Measurements from ENCODE around the gene AFF4.

- TF ChIP-seq EZH2 (IDR thresholded peaks at IDR 0.05; ENCODE audit: borderline replicate concordance, insufficient read depth, low read depth, low read length, poor library complexity, severe bottlenecking) = no peak
- no peak for TF ChIP-seq CTCF (IDR thresholded peaks at IDR 0.05)
Measured at GRCh38 chr5:132867046-132867451, 96.4 kb downstream of the AFF4 start.

All from B cell (primary cell).